ENCODE data around the gene ATP2B2.
"Not testable (repeated sequence)": the region's sequence is repeated elsewhere in the genome, so short reads cannot be mapped to it uniquely, and the experiment has no call there.

The ATP2B2 gene

GRCh38 chr3:10505050-10505790 lies at the start of gene ATP2B2:
TSS of gene ATP2B2 (minus strand) at chr3:10505586. CDS start at chr3:10449543, 56,043 bp downstream.
- DNase-seq, result peak; percentile 34

- DNase-seq, result no peak
Observed at GRCh38 chr3:10554746-10555145, 49.4 kb upstream of the ATP2B2 start.

- no peak for DNase-seq
Observed at GRCh38 chr3:10554236-10554611, 48.8 kb upstream of the ATP2B2 start.

- DNase-seq, result peak; percentile 95
Observed at GRCh38 chr3:10553591-10554235, 48.3 kb upstream of the ATP2B2 start.

- DNase-seq, result peak; percentile 50
Observed at GRCh38 chr3:10552631-10552943, 47.2 kb upstream of the ATP2B2 start.

GRCh38 chr3:10551821-10552630 lies 46.6 kb upstream of the ATP2B2 start:
- DNase-seq, result peak; percentile 97

GRCh38 chr3:10551139-10551538 lies 45.8 kb upstream of the ATP2B2 start:
- DNase-seq, result peak; percentile 32

- DNase-seq, result no peak
Observed at GRCh38 chr3:10550705-10551104, 45.3 kb upstream of the ATP2B2 start.

GRCh38 chr3:10549617-10550230 lies 44.3 kb upstream of the ATP2B2 start:
- peak; percentile 73 for DNase-seq

GRCh38 chr3:10548992-10549391 lies 43.6 kb upstream of the ATP2B2 start:
- peak; percentile 44 for DNase-seq

GRCh38 chr3:10547841-10548783 lies 42.7 kb upstream of the ATP2B2 start:
- peak; percentile 75 for DNase-seq

- DNase-seq, result no peak
Observed at GRCh38 chr3:10547413-10547812, 42.0 kb upstream of the ATP2B2 start.

GRCh38 chr3:10546820-10547263 lies 41.5 kb upstream of the ATP2B2 start:
- no peak for DNase-seq

GRCh38 chr3:10546181-10546624 lies 40.8 kb upstream of the ATP2B2 start:
- no peak for DNase-seq

GRCh38 chr3:10542518-10542917 lies 37.1 kb upstream of the ATP2B2 start:
- DNase-seq, result no peak

- not testable (repeated sequence) for DNase-seq
Observed at GRCh38 chr3:10540347-10540746, 35.0 kb upstream of the ATP2B2 start.

- DNase-seq, result no peak
Observed at GRCh38 chr3:10534066-10534465, 28.7 kb upstream of the ATP2B2 start.

GRCh38 chr3:10533737-10534023 lies 28.3 kb upstream of the ATP2B2 start:
- no peak for DNase-seq

- no peak for DNase-seq
Observed at GRCh38 chr3:10532939-10533736, 27.8 kb upstream of the ATP2B2 start.

GRCh38 chr3:10531031-10531430 lies 25.6 kb upstream of the ATP2B2 start:
- no peak for DNase-seq

GRCh38 chr3:10530241-10530640 lies 24.9 kb upstream of the ATP2B2 start:
- no peak for DNase-seq
